ENCODE results near the gene HGS.

DNA sequence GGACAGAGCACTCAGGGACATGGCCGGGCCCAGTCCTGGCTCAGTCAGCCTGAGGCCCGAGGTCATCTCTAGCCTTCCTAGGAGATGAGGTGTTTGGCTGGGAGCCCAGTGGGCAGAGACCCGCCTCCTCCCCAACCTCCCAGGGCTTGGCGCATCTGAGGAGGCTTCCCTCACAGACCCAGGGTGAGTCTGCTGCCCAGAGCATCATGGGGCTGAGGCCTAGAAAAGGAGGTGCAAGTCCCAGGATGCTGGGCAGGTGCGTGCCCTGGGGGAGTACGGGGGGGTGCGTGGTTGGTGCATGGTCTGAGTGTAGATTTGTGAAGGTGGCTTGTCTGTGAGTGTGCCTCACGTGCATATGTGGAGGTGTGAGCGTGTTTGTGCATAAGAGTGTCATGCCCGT is 32.1 kb upstream of the HGS start:
- no peak for TF ChIP-seq SMC3 (conservative IDR thresholded peaks at IDR 0.05; ENCODE audit: poor library complexity)
- no peak for TF ChIP-seq EP300 (conservative IDR thresholded peaks at IDR 0.05; ENCODE audit: poor library complexity, severe bottlenecking)
- no peak for TF ChIP-seq MXI1 (conservative IDR thresholded peaks at IDR 0.05; ENCODE audit: poor library complexity, severe bottlenecking)
- TF ChIP-seq, protein P1, sequence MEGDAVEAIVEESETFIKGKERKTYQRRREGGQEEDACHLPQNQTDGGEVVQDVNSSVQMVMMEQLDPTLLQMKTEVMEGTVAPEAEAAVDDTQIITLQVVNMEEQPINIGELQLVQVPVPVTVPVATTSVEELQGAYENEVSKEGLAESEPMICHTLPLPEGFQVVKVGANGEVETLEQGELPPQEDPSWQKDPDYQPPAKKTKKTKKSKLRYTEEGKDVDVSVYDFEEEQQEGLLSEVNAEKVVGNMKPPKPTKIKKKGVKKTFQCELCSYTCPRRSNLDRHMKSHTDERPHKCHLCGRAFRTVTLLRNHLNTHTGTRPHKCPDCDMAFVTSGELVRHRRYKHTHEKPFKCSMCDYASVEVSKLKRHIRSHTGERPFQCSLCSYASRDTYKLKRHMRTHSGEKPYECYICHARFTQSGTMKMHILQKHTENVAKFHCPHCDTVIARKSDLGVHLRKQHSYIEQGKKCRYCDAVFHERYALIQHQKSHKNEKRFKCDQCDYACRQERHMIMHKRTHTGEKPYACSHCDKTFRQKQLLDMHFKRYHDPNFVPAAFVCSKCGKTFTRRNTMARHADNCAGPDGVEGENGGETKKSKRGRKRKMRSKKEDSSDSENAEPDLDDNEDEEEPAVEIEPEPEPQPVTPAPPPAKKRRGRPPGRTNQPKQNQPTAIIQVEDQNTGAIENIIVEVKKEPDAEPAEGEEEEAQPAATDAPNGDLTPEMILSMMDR (IDR thresholded peaks at IDR 0.05; ENCODE audit: poor library complexity, severe bottlenecking), result no peak
- TF ChIP-seq EZH2 (IDR thresholded peaks at IDR 0.05; ENCODE audit: borderline replicate concordance, insufficient read depth, low read length, poor library complexity, severe bottlenecking), result no peak
- TF ChIP-seq RAD21 (conservative IDR thresholded peaks at IDR 0.05), result no peak
- TF ChIP-seq POLR2AphosphoS5 (IDR thresholded peaks at IDR 0.05), result no peak
